ENCODE results near the gene TMC1. TPM values are rescaled to one million over a fixed set of nuclear protein-coding genes. Genes with fewer than 3 reads are reported as not detected.

TMC1 gene
- total RNA-seq, 1 experiment from 2014 or later = not detected

GRCh38 chr9:72680593-72681282, 159.3 kb downstream of the TMC1 start:
- no peak for DNase-seq (ENCODE audit: low read depth)

GRCh38 chr9:72681283-72681630, 159.8 kb downstream of the TMC1 start:
- no peak for DNase-seq (ENCODE audit: low read depth)

- no peak for DNase-seq (ENCODE audit: low read depth)
Measured at GRCh38 chr9:72684615-72685014, 163.2 kb downstream of the TMC1 start.

GRCh38 chr9:72685911-72686310, 164.5 kb downstream of the TMC1 start:
- no peak for DNase-seq (ENCODE audit: low read depth)

GRCh38 chr9:72687331-72687730, 165.9 kb downstream of the TMC1 start:
- DNase-seq (ENCODE audit: low read depth) = no peak

- DNase-seq (ENCODE audit: low read depth) = no peak
Measured at GRCh38 chr9:72691671-72692070, 170.3 kb downstream of the TMC1 start.

GRCh38 chr9:72695365-72695764, 174.0 kb downstream of the TMC1 start:
- DNase-seq (ENCODE audit: low read depth) = no peak

GRCh38 chr9:72696511-72696910, 175.1 kb downstream of the TMC1 start:
- no peak for DNase-seq (ENCODE audit: low read depth)

GRCh38 chr9:72701510-72701909, 180.1 kb downstream of the TMC1 start:
- DNase-seq (ENCODE audit: low read depth) = no peak

GRCh38 chr9:72703574-72703973, 182.2 kb downstream of the TMC1 start:
- no peak for DNase-seq (ENCODE audit: low read depth)

GRCh38 chr9:72704688-72705375, 183.4 kb downstream of the TMC1 start:
- no peak for DNase-seq (ENCODE audit: low read depth)

- DNase-seq (ENCODE audit: low read depth) = no peak
Measured at GRCh38 chr9:72718503-72718902, 197.1 kb downstream of the TMC1 start.

GRCh38 chr9:72721067-72721466, 199.7 kb downstream of the TMC1 start:
- no peak for DNase-seq (ENCODE audit: low read depth)

- no peak for DNase-seq (ENCODE audit: low read depth)
Measured at GRCh38 chr9:72726947-72727346, 205.5 kb downstream of the TMC1 start.

GRCh38 chr9:72728031-72728770, 206.8 kb downstream of the TMC1 start:
- DNase-seq (ENCODE audit: low read depth) = no peak

- no peak for DNase-seq (ENCODE audit: low read depth)
Measured at GRCh38 chr9:72733895-72734294, 212.5 kb downstream of the TMC1 start.

GRCh38 chr9:72734631-72735030, 213.2 kb downstream of the TMC1 start:
- no peak for DNase-seq (ENCODE audit: low read depth)

- DNase-seq (ENCODE audit: low read depth) = no peak
Measured at GRCh38 chr9:72743836-72744235, 222.4 kb downstream of the TMC1 start.

- DNase-seq (ENCODE audit: low read depth) = no peak
Measured at GRCh38 chr9:72749276-72749675, 227.9 kb downstream of the TMC1 start.

- DNase-seq (ENCODE audit: low read depth) = no peak
Measured at GRCh38 chr9:72751541-72751940, 230.1 kb downstream of the TMC1 start.

GRCh38 chr9:72753266-72753893, 232.0 kb downstream of the TMC1 start:
- peak; percentile 8 for DNase-seq (ENCODE audit: low read depth)

- no peak for DNase-seq (ENCODE audit: low read depth)
Measured at GRCh38 chr9:72755836-72756235, 234.4 kb downstream of the TMC1 start.

Data from Daoy (cell line).